Measurements from ENCODE around the gene KIRREL3.

The KIRREL3 gene

GRCh38 chr11:126476977-126477376, 523.6 kb downstream of the KIRREL3 start:
- TF ChIP-seq CTCF (IDR thresholded peaks at IDR 0.05; ENCODE audit: insufficient read depth, low read depth, low read length, missing control alignments), result no peak
- DNase-seq (ENCODE audit: low read depth), result no peak
- H3K4me3 ChIP-seq (ENCODE audit: low read length), result no peak overlapping the region

GRCh38 chr11:126476266-126476924, 524.2 kb downstream of the KIRREL3 start:
- DNase-seq (ENCODE audit: low read depth), result no peak
- no peak overlapping the region for H3K4me3 ChIP-seq (ENCODE audit: low read length)
- no peak for TF ChIP-seq CTCF (IDR thresholded peaks at IDR 0.05; ENCODE audit: insufficient read depth, low read depth, low read length, missing control alignments)

GRCh38 chr11:126475014-126475991, 525.3 kb downstream of the KIRREL3 start:
- no peak for DNase-seq (ENCODE audit: low read depth)
- no peak for TF ChIP-seq CTCF (IDR thresholded peaks at IDR 0.05; ENCODE audit: insufficient read depth, low read depth, low read length, missing control alignments)

GRCh38 chr11:126474220-126474619, 526.4 kb downstream of the KIRREL3 start:
- TF ChIP-seq CTCF (IDR thresholded peaks at IDR 0.05; ENCODE audit: insufficient read depth, low read depth, low read length, missing control alignments), result no peak
- H3K4me3 ChIP-seq (ENCODE audit: low read length), result no peak overlapping the region
- DNase-seq (ENCODE audit: low read depth), result no peak

More at GRCh38 chr11:126475014-126475991, 525.3 kb downstream of the KIRREL3 start:
- H3K4me3 ChIP-seq (ENCODE audit: low read length), result no peak overlapping the region

- DNase-seq (ENCODE audit: low read depth), result no peak
- TF ChIP-seq CTCF (IDR thresholded peaks at IDR 0.05; ENCODE audit: insufficient read depth, low read depth, low read length, missing control alignments), result no peak
- no peak overlapping the region for H3K4me3 ChIP-seq (ENCODE audit: low read length)
Observed at GRCh38 chr11:126473269-126473668, 527.3 kb downstream of the KIRREL3 start.

GRCh38 chr11:126469311-126469710, 531.3 kb downstream of the KIRREL3 start:
- H3K4me3 ChIP-seq (ENCODE audit: low read length), result no peak overlapping the region
- no peak for TF ChIP-seq CTCF (IDR thresholded peaks at IDR 0.05; ENCODE audit: insufficient read depth, low read depth, low read length, missing control alignments)
- DNase-seq (ENCODE audit: low read depth), result no peak

All from epithelial cell of esophagus (primary cell).